ENCODE results near the gene FXYD6.
"Not testable (repeated sequence)": the region's sequence is repeated elsewhere in the genome, so short reads cannot be mapped to it uniquely, and the experiment has no call there.

The FXYD6 gene

GRCh38 chr11:117866526-117866925, 9.9 kb downstream of the FXYD6 start:
- in situ Hi-C loops (cut with MboI; ENCODE audit: low pct_unique_long_range_greater_than_20kb, low sequenced_read_pairs, unreplicated experiment) = no loop called here
- DNase-seq (ENCODE audit: low spot score) = no peak
- no peak for TF ChIP-seq CTCF (IDR thresholded peaks at IDR 0.05; ENCODE audit: extremely low read depth, insufficient read depth, missing control alignments)

GRCh38 chr11:117865546-117865945, 10.9 kb downstream of the FXYD6 start:
- DNase-seq (ENCODE audit: low spot score); in situ Hi-C loops (cut with MboI; ENCODE audit: low pct_unique_long_range_greater_than_20kb, low sequenced_read_pairs, unreplicated experiment): not testable (repeated sequence)

GRCh38 chr11:117863383-117863782, 13.1 kb downstream of the FXYD6 start:
- in situ Hi-C loops (cut with MboI; ENCODE audit: low pct_unique_long_range_greater_than_20kb, low sequenced_read_pairs, unreplicated experiment) = no loop called here
- no peak for TF ChIP-seq CTCF (IDR thresholded peaks at IDR 0.05; ENCODE audit: extremely low read depth, insufficient read depth, missing control alignments)
- DNase-seq (ENCODE audit: low spot score) = no peak

- DNase-seq (ENCODE audit: low spot score) = no peak
- in situ Hi-C loops (cut with MboI; ENCODE audit: low pct_unique_long_range_greater_than_20kb, low sequenced_read_pairs, unreplicated experiment) = no loop called here
- no peak for TF ChIP-seq CTCF (IDR thresholded peaks at IDR 0.05; ENCODE audit: extremely low read depth, insufficient read depth, missing control alignments)
Observed at GRCh38 chr11:117862753-117863152, 13.7 kb downstream of the FXYD6 start.

DNA sequence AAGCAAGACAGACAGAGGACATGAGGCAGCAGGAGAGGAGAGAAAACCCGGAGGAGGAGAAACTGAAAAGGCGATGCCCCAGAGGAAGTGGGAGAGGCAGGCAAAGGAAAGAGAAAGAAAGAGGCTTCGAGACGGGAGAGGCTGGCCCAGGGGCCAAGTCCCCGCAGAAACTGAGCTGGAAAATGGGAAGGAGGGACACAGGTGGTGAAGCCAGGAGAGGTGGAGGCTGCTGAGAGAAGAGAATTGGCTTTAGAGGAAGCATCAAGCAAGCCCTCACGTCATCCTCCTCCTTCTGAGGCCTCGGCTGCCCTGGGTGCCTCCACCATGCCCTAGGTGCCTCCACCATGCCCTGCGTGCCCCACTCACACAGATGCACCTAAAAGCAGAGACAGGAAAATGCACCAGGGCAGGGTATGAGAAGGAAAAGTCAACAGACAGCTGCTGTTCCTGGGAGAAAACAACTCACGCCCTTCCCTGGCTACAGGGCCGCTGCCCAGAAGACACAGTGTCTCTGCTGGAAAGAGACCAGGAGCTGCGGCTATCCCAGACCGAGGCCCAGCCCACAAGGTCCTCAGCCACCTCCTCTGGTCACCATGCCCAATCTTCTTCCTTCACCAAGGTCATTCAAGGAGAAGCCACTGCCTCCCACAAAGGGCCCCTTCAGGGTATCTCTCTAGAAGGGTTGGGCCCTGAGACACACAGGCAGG, 14.3 kb downstream of the FXYD6 start:
- in situ Hi-C loops (cut with MboI; ENCODE audit: low pct_unique_long_range_greater_than_20kb, low sequenced_read_pairs, unreplicated experiment) = no loop called here
- TF ChIP-seq CTCF (IDR thresholded peaks at IDR 0.05; ENCODE audit: extremely low read depth, insufficient read depth, missing control alignments) = no peak
- DNase-seq (ENCODE audit: low spot score) = no peak

- no peak for TF ChIP-seq CTCF (IDR thresholded peaks at IDR 0.05; ENCODE audit: extremely low read depth, insufficient read depth, missing control alignments)
- DNase-seq (ENCODE audit: low spot score) = no peak
- in situ Hi-C loops (cut with MboI; ENCODE audit: low pct_unique_long_range_greater_than_20kb, low sequenced_read_pairs, unreplicated experiment) = no loop called here
Observed at GRCh38 chr11:117861151-117862018, 15.1 kb downstream of the FXYD6 start.

- DNase-seq (ENCODE audit: low spot score) = no peak
- no peak for TF ChIP-seq CTCF (IDR thresholded peaks at IDR 0.05; ENCODE audit: extremely low read depth, insufficient read depth, missing control alignments)
- in situ Hi-C loops (cut with MboI; ENCODE audit: low pct_unique_long_range_greater_than_20kb, low sequenced_read_pairs, unreplicated experiment) = no loop called here
Observed at GRCh38 chr11:117860139-117860538, 16.3 kb downstream of the FXYD6 start.

All from GM13977 (cell line).